ENCODE results near the gene ZNF708. TPM values are rescaled to one million over a fixed set of nuclear protein-coding genes. Genes with fewer than 3 reads are reported as not detected.
"Not testable (repeated sequence)": the region's sequence is repeated elsewhere in the genome, so short reads cannot be mapped to it uniquely, and the experiment has no call there.

Gene ZNF708
- polyA plus RNA-seq, 1 donor from 2014 or later, result 30.9 TPM

DNA sequence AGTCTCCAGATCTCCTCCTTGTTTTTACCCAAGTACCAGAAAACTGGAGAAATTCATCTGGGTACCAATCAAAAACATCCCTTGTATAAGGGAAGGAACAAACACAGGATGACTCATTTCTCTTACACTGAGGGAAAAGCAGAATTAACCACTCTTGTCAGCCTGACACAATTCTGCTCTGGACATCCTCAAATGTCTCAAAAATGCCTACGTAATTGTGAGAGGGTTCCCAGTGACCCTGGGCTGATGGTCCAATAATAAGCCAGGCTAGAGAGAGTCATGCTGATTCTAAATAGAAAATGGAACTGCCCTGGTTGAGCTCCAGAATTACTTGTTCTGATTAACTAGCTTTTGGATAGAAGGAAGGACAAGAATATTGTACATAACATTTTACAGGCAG lies 14.5 kb downstream of the ZNF708 start:
- H3K27me3 ChIP-seq (ENCODE audit: insufficient read depth, low read depth, low read length), result no peaks in the 10 kb centered on the region
- H3K9ac ChIP-seq (ENCODE audit: low read length), result no peak overlapping the region
- no peak overlapping the region for H2AFZ ChIP-seq (ENCODE audit: low read depth, low read length)
- no peaks in the 10 kb centered on the region for H3F3A ChIP-seq (ENCODE audit: insufficient read depth, low read length, poor library complexity, severe bottlenecking)
- no peaks in the 10 kb centered on the region for H4K20me1 ChIP-seq (ENCODE audit: insufficient read depth)
- H3K4me3 ChIP-seq (ENCODE audit: low read length), result no peak overlapping the region
- TF ChIP-seq TAF1 (IDR thresholded peaks at IDR 0.05; ENCODE audit: low read depth) (no peak), MXI1 (conservative IDR thresholded peaks at IDR 0.05; ENCODE audit: poor library complexity, severe bottlenecking) (no peak), POLR2AphosphoS5 (IDR thresholded peaks at IDR 0.05) (no peak), EP300 (conservative IDR thresholded peaks at IDR 0.05; ENCODE audit: poor library complexity, severe bottlenecking) (no peak), EZH2 (IDR thresholded peaks at IDR 0.05; ENCODE audit: borderline replicate concordance, insufficient read depth, low read length, poor library complexity, severe bottlenecking) (no peak), RAD21 (conservative IDR thresholded peaks at IDR 0.05) (no peak), SMC3 (conservative IDR thresholded peaks at IDR 0.05; ENCODE audit: poor library complexity) (no peak)
- TF ChIP-seq, protein P1, sequence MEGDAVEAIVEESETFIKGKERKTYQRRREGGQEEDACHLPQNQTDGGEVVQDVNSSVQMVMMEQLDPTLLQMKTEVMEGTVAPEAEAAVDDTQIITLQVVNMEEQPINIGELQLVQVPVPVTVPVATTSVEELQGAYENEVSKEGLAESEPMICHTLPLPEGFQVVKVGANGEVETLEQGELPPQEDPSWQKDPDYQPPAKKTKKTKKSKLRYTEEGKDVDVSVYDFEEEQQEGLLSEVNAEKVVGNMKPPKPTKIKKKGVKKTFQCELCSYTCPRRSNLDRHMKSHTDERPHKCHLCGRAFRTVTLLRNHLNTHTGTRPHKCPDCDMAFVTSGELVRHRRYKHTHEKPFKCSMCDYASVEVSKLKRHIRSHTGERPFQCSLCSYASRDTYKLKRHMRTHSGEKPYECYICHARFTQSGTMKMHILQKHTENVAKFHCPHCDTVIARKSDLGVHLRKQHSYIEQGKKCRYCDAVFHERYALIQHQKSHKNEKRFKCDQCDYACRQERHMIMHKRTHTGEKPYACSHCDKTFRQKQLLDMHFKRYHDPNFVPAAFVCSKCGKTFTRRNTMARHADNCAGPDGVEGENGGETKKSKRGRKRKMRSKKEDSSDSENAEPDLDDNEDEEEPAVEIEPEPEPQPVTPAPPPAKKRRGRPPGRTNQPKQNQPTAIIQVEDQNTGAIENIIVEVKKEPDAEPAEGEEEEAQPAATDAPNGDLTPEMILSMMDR (IDR thresholded peaks at IDR 0.05; ENCODE audit: poor library complexity, severe bottlenecking), result no peak
- TF ChIP-seq, protein P2, sequence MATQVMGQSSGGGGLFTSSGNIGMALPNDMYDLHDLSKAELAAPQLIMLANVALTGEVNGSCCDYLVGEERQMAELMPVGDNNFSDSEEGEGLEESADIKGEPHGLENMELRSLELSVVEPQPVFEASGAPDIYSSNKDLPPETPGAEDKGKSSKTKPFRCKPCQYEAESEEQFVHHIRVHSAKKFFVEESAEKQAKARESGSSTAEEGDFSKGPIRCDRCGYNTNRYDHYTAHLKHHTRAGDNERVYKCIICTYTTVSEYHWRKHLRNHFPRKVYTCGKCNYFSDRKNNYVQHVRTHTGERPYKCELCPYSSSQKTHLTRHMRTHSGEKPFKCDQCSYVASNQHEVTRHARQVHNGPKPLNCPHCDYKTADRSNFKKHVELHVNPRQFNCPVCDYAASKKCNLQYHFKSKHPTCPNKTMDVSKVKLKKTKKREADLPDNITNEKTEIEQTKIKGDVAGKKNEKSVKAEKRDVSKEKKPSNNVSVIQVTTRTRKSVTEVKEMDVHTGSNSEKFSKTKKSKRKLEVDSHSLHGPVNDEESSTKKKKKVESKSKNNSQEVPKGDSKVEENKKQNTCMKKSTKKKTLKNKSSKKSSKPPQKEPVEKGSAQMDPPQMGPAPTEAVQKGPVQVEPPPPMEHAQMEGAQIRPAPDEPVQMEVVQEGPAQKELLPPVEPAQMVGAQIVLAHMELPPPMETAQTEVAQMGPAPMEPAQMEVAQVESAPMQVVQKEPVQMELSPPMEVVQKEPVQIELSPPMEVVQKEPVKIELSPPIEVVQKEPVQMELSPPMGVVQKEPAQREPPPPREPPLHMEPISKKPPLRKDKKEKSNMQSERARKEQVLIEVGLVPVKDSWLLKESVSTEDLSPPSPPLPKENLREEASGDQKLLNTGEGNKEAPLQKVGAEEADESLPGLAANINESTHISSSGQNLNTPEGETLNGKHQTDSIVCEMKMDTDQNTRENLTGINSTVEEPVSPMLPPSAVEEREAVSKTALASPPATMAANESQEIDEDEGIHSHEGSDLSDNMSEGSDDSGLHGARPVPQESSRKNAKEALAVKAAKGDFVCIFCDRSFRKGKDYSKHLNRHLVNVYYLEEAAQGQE (IDR thresholded peaks at IDR 0.05; ENCODE audit: borderline replicate concordance), result no peak
- H3K79me2 ChIP-seq (replicated peaks; ENCODE audit: insufficient read depth, low read length), result peaks cover 82% of the 10 kb centered on the region
- peaks cover 5% of the 10 kb centered on the region for H3K36me3 ChIP-seq (ENCODE audit: insufficient read depth, low read length)
- H3K27ac ChIP-seq (ENCODE audit: low read length), result no peak overlapping the region
- H3K4me2 ChIP-seq (ENCODE audit: low read length), result no peak overlapping the region
- no peaks in the 10 kb centered on the region for H3K9me3 ChIP-seq (ENCODE audit: low read length)
- no peaks in the 10 kb centered on the region for H3K9me2 ChIP-seq (ENCODE audit: insufficient read depth, low read length)

DNA sequence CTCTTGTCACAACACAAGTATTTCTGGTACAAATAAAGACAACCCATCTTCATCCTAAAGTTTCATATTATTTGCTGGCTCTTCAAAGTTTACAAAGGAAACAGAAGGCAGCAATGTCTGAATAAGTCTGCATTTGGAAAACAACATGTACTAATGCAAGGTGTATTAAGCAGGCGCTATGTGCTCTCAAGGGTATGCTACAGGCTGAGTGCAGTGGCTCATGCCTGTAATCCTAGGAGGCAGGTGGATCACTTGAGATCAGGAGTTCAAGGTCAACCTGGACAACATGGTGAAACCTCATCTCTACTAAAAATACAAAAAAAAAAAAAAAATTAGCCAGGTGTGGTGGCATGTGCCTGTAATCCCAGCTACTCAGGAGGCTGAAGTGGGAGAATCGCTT lies 16.4 kb downstream of the ZNF708 start:
- H3K9me3 ChIP-seq (ENCODE audit: low read length); H3K4me3 ChIP-seq (ENCODE audit: low read length); H4K20me1 ChIP-seq (ENCODE audit: insufficient read depth); H3K27me3 ChIP-seq (ENCODE audit: insufficient read depth, low read depth, low read length); H3F3A ChIP-seq (ENCODE audit: insufficient read depth, low read length, poor library complexity, severe bottlenecking); H3K9me2 ChIP-seq (ENCODE audit: insufficient read depth, low read length); H2AFZ ChIP-seq (ENCODE audit: low read depth, low read length); H3K36me3 ChIP-seq (ENCODE audit: insufficient read depth, low read length); H3K9ac ChIP-seq (ENCODE audit: low read length); H3K4me2 ChIP-seq (ENCODE audit: low read length); H3K27ac ChIP-seq (ENCODE audit: low read length): not testable (repeated sequence)
- peaks cover 73% of the 10 kb centered on the region for H3K79me2 ChIP-seq (replicated peaks; ENCODE audit: insufficient read depth, low read length)

DNA sequence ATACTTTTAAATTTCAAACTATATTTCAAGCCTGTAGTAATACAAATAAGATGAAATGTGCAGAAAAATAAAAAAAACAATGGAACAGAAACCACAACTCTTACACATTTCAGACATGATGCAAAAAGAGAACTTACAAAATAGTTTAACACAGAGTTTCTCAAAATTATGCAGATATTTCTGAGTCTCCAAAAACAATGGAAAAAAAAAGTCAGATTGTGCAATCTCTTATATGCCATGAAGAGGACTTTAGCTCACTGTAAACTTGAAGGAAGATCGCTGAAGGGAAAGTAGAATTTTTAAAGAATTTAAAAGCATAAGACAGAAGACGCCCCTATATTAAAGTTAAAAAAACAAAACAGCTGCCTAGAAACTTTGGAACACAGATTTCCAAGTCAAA lies 20.4 kb downstream of the ZNF708 start:
- no peak overlapping the region for H3K4me2 ChIP-seq (ENCODE audit: low read length)
- H3K36me3 ChIP-seq (ENCODE audit: insufficient read depth, low read length), result peaks cover 6% of the 10 kb centered on the region
- H3K9me3 ChIP-seq (ENCODE audit: low read length), result no peaks in the 10 kb centered on the region
- H3F3A ChIP-seq (ENCODE audit: insufficient read depth, low read length, poor library complexity, severe bottlenecking), result no peaks in the 10 kb centered on the region
- no peak overlapping the region for H3K4me3 ChIP-seq (ENCODE audit: low read length)
- H3K27me3 ChIP-seq (ENCODE audit: insufficient read depth, low read depth, low read length), result no peaks in the 10 kb centered on the region
- H4K20me1 ChIP-seq (ENCODE audit: insufficient read depth), result no peaks in the 10 kb centered on the region
- no peak overlapping the region for H2AFZ ChIP-seq (ENCODE audit: low read depth, low read length)
- H3K79me2 ChIP-seq (replicated peaks; ENCODE audit: insufficient read depth, low read length), result peaks cover 45% of the 10 kb centered on the region
- TF ChIP-seq, protein P1 (IDR thresholded peaks at IDR 0.05; ENCODE audit: poor library complexity, severe bottlenecking), result no peak
- TF ChIP-seq RAD21 (conservative IDR thresholded peaks at IDR 0.05), result no peak
- no peak for TF ChIP-seq POLR2AphosphoS5 (IDR thresholded peaks at IDR 0.05)
- H3K9me2 ChIP-seq (ENCODE audit: insufficient read depth, low read length), result no peaks in the 10 kb centered on the region
- H3K9ac ChIP-seq (ENCODE audit: low read length), result no peak overlapping the region
- no peak overlapping the region for H3K27ac ChIP-seq (ENCODE audit: low read length)

- H3K27ac ChIP-seq (ENCODE audit: low read length); H3K4me3 ChIP-seq (ENCODE audit: low read length): not testable (repeated sequence)
Observed at GRCh38 chr19:21306881-21307479, 22.2 kb downstream of the ZNF708 start.

More at GRCh38 chr19:21306881-21307479, 22.2 kb downstream of the ZNF708 start:
- not testable (repeated sequence) for H3K4me2 ChIP-seq (ENCODE audit: low read length); H3F3A ChIP-seq (ENCODE audit: insufficient read depth, low read length, poor library complexity, severe bottlenecking); H4K20me1 ChIP-seq (ENCODE audit: insufficient read depth); H2AFZ ChIP-seq (ENCODE audit: low read depth, low read length); H3K9me3 ChIP-seq (ENCODE audit: low read length); H3K27me3 ChIP-seq (ENCODE audit: insufficient read depth, low read depth, low read length); H3K36me3 ChIP-seq (ENCODE audit: insufficient read depth, low read length); H3K9ac ChIP-seq (ENCODE audit: low read length); H3K9me2 ChIP-seq (ENCODE audit: insufficient read depth, low read length)
- H3K79me2 ChIP-seq (replicated peaks; ENCODE audit: insufficient read depth, low read length), result peaks cover 34% of the 10 kb centered on the region
